K562 (cell line): ENCODE measurements around the gene PRIM1. TPM values are rescaled to one million over a fixed set of nuclear protein-coding genes. Genes with fewer than 3 reads are reported as not detected.

Experiments
- ATF1 ChIP-seq, 2 experiments: fragments of 450-650 bp in 1 of 2; IDR thresholded peaks; 2 replicates each; pipeline ENCODE4 v1.6.1; 2016; ENCODE audit warnings: missing compliant biosample characterization in 1 of 2, missing genetic modification characterization in 1 of 2
- BDP1 ChIP-seq: IDR thresholded peaks from 3 replicates; pipeline ENCODE4 v1.6.1; 2011; ENCODE audit not compliant: insufficient read length, insufficient read depth
- CGGBP1 ChIP-seq: fragments of 250-450 bp; sonication (Bioruptor Pico); IDR thresholded peaks from 2 replicates; pipeline ENCODE4 v1.9.0; 2021; ENCODE audit warnings: mild to moderate bottlenecking
- ELF4 ChIP-seq: fragments of 450-650 bp; formaldehyde crosslinking; IDR thresholded peaks from 2 replicates; pipeline ENCODE4 v1.4.0; 2022; ENCODE audit warnings: missing genetic modification characterization
- GTF2F1 ChIP-seq: IDR thresholded peaks from 2 replicates; pipeline ENCODE4 v1.6.1; 2011; ENCODE audit warnings: low read depth, low read length, improper control_type of control experiment
- HDAC2 ChIP-seq: fragments of 450-650 bp; IDR thresholded peaks from 2 replicates; pipeline ENCODE4 v1.6.1; 2016; ENCODE audit warnings: mild to moderate bottlenecking
- HSF4 ChIP-seq: fragments of 250-450 bp; sonication (Bioruptor Pico); IDR thresholded peaks from 2 replicates; pipeline ENCODE4 v2.1.2; 2022; ENCODE audit warnings: mild to moderate bottlenecking, moderate library complexity, borderline replicate concordance
- MAFF ChIP-seq: IDR thresholded peaks from 2 replicates; pipeline ENCODE4 v1.6.1; 2012; ENCODE audit warnings: low read length, improper control_type of control experiment
- MCM2 ChIP-seq: fragments of 450-650 bp; IDR thresholded peaks from 2 replicates; pipeline ENCODE4 v1.6.1; 2017; ENCODE audit warnings: low read depth, mild to moderate bottlenecking
- MEF2A ChIP-seq: IDR thresholded peaks from 2 replicates; pipeline ENCODE4 v1.6.1; 2011; ENCODE audit warnings: low read depth, mild to moderate bottlenecking, low read length, moderate library complexity; ENCODE audit not compliant: control insufficient read depth
- NELFE ChIP-seq: IDR thresholded peaks from 2 replicates; pipeline ENCODE4 v1.6.1; 2011; ENCODE audit warnings: mild to moderate bottlenecking; ENCODE audit not compliant: insufficient read depth, insufficient read length
- PHF21A ChIP-seq: fragments of 450-650 bp; IDR thresholded peaks from 2 replicates; pipeline ENCODE4 v1.6.1; 2017; ENCODE audit warnings: low read depth, borderline replicate concordance
- RCOR1 ChIP-seq, 2 experiments: IDR thresholded peaks; 2 replicates each; pipeline ENCODE4 v1.6.1; 2012; ENCODE audit warnings: low read depth in 2 of 2, low read length in 2 of 2, borderline replicate concordance in 1 of 2, improper control_type of control experiment in 1 of 2
- SIX5 ChIP-seq, 2 experiments: IDR thresholded peaks; 2 replicates each; pipeline ENCODE4 v1.6.1; 2011; ENCODE audit warnings: low read length in 2 of 2, borderline replicate concordance in 1 of 2, low read depth in 1 of 2, mild to moderate bottlenecking in 1 of 2, moderate library complexity in 1 of 2; ENCODE audit not compliant: insufficient read depth in 1 of 2
- TCF15 ChIP-seq: fragments of 250-450 bp; sonication (Bioruptor Pico); IDR thresholded peaks from 2 replicates; pipeline ENCODE4 v1.8.0; 2022; ENCODE audit warnings: moderate library complexity, mild to moderate bottlenecking, inconsistent platforms
- TGIF2 ChIP-seq: sonication (generic); formaldehyde crosslinking; IDR thresholded peaks from 2 replicates; pipeline ENCODE4 v1.8.1; 2022; ENCODE audit warnings: mild to moderate bottlenecking, missing genetic modification reagents, moderate library complexity
- TRIM24 ChIP-seq, 2 experiments: fragments of 450-650 bp; IDR thresholded peaks; 2 replicates each; pipeline ENCODE4 v1.6.1; 2016
- VEZF1 ChIP-seq: fragments of 200-800 bp; sonication (Bioruptor generic); IDR thresholded peaks from 2 replicates; pipeline ENCODE4 v1.6.1; 2017; ENCODE audit warnings: missing genetic modification characterization, missing compliant biosample characterization
- ZBTB5 ChIP-seq: fragments of 450-650 bp; IDR thresholded peaks from 2 replicates; pipeline ENCODE4 v1.6.1; 2017; ENCODE audit warnings: antibody characterized with exemption
- ZEB2 ChIP-seq: fragments of 450-650 bp; IDR thresholded peaks from 2 replicates; pipeline ENCODE4 v1.6.1; 2016
- ZNF436 ChIP-seq: fragments of 250-450, 450-650 bp; sonication (Bioruptor Pico); formaldehyde crosslinking; IDR thresholded peaks from 2 replicates; pipeline ENCODE4 v1.7.0; 2020; ENCODE audit warnings: mild to moderate bottlenecking
- ZNF507 ChIP-seq: conservative IDR thresholded peaks from 2 replicates; pipeline ENCODE4 v1.6.1; 2017; ENCODE audit warnings: missing genetic modification characterization, missing compliant biosample characterization
- ZNF75A ChIP-seq: fragments of 450-650 bp; formaldehyde crosslinking; IDR thresholded peaks from 2 replicates; pipeline ENCODE4 v1.4.0; 2020; ENCODE audit warnings: mild to moderate bottlenecking
- polyA plus RNA-seq, 8 experiments: library from polyadenylated mRNA; depleted of rRNA in 4 of 8; stranded (reverse) in 5 of 8; unstranded in 3 of 8; fragments of >200 nt; fragmentation: Nextera tagmentation in 2 of 8; fragmentation: Illumina TruSeq in 1 of 8; extraction: Ambion mirVana in 2 of 8; extraction: Trizol in 1 of 8; gene quantifications; 2 replicates each; pipeline versions ENCODE4 v1.2.1 to v1.2.3, GENCODE V29; 2011 to 2014; ENCODE audit warnings: inconsistent platforms in 1 of 8, missing spikeins in 1 of 8
- total RNA-seq, 7 experiments: library from RNA; depleted of rRNA in 6 of 7; stranded (reverse); fragments of >200 nt in 6 of 7; fragmentation: Illumina TruSeq in 2 of 7; extraction: Trizol in 2 of 7; gene quantifications; 2 replicates each; pipeline versions ENCODE4 v1.2.1 to v1.2.3, GENCODE V29; 2011 to 2021; ENCODE audit warnings: low replicate concordance in 1 of 7
- TF ChIP-seq, protein P1 (sequence below): fragments of 250-450 bp; sonication (Bioruptor Pico); IDR thresholded peaks from 2 replicates; pipeline ENCODE4 v1.5.0; 2021

Gene PRIM1
- total and polyA plus RNA-seq, 9 of the 15 experiments (the other 6 are each of a cell fraction or from before 2014, with no cell fraction given) = 67.2 to 179 (median 140) TPM

- TF ChIP-seq PHF21A = no peak; the same call in 1 of the 2 replicates
- TF ChIP-seq NELFE = no peak
- peak; percentile 88 for TF ChIP-seq ELF4 (CRISPR knock-in tag)
- no peak for TF ChIP-seq TCF15 (CRISPR knock-in tag)
- TF ChIP-seq ZNF75A = no peak
- TF ChIP-seq ZNF436 (CRISPR knock-in tag) = no peak
- TF ChIP-seq MCM2 = no peak
- no peak; the same call in 1 of the 2 replicates for TF ChIP-seq HDAC2
- TF ChIP-seq VEZF1 (CRISPR knock-in tag) = peak; percentile 71
- peak; percentile 89 for TF ChIP-seq GTF2F1
- 0 out of 2 replicates have a peak, but pooled peaks have one; percentile 55 for TF ChIP-seq MEF2A
- no peak for TF ChIP-seq TGIF2 (CRISPR knock-in tag)
- no peak for TF ChIP-seq BDP1
- no peak for TF ChIP-seq HSF4
- TF ChIP-seq MAFF = no peak
- no peak for TF ChIP-seq ZNF507 (tag)
- TF ChIP-seq CGGBP1 (CRISPR knock-in tag) = no peak
- TF ChIP-seq RCOR1 (IDR thresholded peaks at IDR 0.05; ENCODE audit: borderline replicate concordance in 1 of 2, low read depth in 2 of 2, low read length in 2 of 2) = peak in 1 of 2 experiments; percentile 86; a peak in 1 of 4 replicates
- peak in 1 of 2 experiments; percentile 54; a peak in 1 of 4 replicates for TF ChIP-seq TRIM24 (IDR thresholded peaks at IDR 0.05)
- no peak for TF ChIP-seq ATF1 (CRISPR knock-in tag; IDR thresholded peaks at IDR 0.05)
- TF ChIP-seq ATF1 (tag; IDR thresholded peaks at IDR 0.05) = peak; percentile 88
- no peak for TF ChIP-seq ZEB2
- TF ChIP-seq SIX5 (IDR thresholded peaks at IDR 0.05; ENCODE audit: borderline replicate concordance in 1 of 2, insufficient read depth in 1 of 2, low read depth in 1 of 2, low read length in 2 of 2) = no peak
- TF ChIP-seq ZBTB5 = no peak
- TF ChIP-seq, protein P1, sequence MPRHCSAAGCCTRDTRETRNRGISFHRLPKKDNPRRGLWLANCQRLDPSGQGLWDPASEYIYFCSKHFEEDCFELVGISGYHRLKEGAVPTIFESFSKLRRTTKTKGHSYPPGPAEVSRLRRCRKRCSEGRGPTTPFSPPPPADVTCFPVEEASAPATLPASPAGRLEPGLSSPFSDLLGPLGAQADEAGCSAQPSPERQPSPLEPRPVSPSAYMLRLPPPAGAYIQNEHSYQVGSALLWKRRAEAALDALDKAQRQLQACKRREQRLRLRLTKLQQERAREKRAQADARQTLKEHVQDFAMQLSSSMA (CRISPR knock-in tag) = no peak
Measured at GRCh38 chr12:56724972-56725722, 27.0 kb downstream of the PRIM1 start, which contains the start of gene NACA (continued).
